Fibroblast of gingiva (primary cell): Measurements from ENCODE around the gene COPRS.
A peak's percentile ranks its signal among the peaks of the same experiment; 100 is the strongest.

Experiments
- DNase-seq: peaks from one replicate; pipeline ENCODE4 v3.0.0-alpha.2; 2011; ENCODE audit warnings: low read depth

The COPRS gene, protein sequence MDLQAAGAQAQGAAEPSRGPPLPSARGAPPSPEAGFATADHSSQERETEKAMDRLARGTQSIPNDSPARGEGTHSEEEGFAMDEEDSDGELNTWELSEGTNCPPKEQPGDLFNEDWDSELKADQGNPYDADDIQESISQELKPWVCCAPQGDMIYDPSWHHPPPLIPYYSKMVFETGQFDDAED

GRCh38 chr17:31858642-31859486, at the start of gene COPRS:
Gene COPRS, minus strand, starts transcription at chr17:31859244. Its CDS starts 45 bp downstream, at chr17:31859199.
- peak; percentile 90 for DNase-seq

DNA sequence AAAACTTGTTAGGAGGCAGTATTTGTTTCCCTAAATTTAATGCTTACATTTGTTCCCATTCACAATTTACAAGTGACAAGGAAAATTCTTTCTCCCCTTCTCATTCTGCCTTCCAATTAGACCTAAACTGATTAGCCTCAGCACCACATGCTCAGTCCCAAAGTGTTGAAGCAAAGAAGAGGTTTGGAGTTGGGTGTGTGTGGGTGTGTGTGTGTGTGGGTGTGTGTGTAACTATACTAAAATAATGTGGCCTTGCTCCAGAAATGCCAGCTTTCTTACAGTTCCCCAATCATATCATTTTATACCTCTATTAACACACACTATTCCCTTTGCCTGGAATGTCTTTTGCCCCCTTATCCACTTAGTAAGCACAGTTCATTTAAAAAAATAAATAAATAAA, 49.3 kb upstream of the COPRS start:
- no peak for DNase-seq

DNA sequence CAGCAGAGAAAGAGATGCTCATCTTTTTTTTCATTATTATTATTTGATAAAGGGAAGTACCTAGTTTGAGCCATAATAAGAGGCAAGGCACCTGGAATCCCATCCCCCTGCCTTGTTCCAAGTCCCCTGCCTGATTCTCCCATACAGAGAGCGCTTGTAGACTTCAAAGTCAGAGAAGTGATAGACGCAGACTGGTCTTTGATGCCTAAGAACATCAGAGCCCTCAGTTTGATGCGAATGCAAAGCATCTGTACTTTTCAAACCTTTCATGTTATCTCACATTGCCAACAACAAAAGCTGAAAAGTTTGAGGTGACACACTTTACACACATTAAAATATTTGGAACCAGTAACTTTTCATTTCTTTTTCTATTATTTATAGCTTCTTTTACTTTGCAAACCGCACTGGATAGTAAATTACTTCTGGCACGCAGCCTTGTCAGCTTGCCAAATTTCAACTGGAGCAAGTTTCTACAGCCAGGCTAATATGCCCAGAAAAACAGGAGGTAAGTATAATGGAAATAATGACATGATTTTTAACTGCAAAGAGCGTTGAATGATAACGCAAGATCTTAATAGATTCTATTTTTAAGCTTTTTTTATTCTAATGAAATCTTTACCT, 48.4 kb upstream of the COPRS start:
- peak; percentile 53 for DNase-seq

GRCh38 chr17:31903401-31903800, 44.4 kb upstream of the COPRS start:
- no peak for DNase-seq

DNA sequence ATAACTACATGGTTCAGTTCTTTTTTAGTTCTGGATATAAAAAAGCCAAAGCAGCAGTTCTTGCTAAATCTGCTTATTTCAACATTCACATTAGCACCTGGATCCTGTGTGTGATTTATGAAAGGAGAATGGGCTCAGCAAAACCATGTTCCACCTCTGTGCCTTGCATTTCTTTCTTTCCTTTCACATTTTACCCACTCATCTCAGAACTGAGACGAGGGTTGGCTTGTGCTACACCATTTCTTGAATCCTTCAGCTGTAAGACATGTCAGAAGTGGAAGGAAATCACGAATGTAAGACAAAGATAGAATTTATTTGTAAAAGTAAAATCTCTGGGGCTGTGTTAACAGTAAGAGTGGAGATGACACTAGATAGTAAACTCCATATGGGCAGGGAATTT, 43.6 kb upstream of the COPRS start:
- DNase-seq = no peak

GRCh38 chr17:31900877-31901276, 41.8 kb upstream of the COPRS start:
- peak; percentile 22 for DNase-seq

- DNase-seq = no peak
Observed at GRCh38 chr17:31888124-31888523, 29.1 kb upstream of the COPRS start.

DNA sequence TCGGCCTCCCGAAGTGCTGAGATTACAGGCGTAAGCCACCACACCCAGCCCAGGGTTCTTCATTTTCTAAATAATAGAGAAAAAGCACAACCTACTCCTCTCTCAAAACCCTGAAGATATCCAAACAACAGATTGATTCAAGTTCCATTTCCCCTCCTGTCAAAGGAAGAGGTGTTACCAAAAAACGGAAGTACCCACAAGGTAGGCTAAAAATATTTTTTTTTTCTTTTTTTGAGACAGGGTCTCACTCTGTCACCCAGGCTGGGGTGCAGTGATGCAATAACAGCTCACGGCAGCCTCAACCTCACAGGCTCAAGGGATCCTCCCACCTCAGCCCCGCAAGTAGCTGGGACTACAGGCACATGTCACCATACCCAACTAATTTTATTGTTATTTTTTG, 23.5 kb upstream of the COPRS start:
- DNase-seq = no peak

- DNase-seq = no peak
Observed at GRCh38 chr17:31880311-31880710, 21.3 kb upstream of the COPRS start.

GRCh38 chr17:31878703-31879073, 19.6 kb upstream of the COPRS start:
- no peak for DNase-seq

DNA sequence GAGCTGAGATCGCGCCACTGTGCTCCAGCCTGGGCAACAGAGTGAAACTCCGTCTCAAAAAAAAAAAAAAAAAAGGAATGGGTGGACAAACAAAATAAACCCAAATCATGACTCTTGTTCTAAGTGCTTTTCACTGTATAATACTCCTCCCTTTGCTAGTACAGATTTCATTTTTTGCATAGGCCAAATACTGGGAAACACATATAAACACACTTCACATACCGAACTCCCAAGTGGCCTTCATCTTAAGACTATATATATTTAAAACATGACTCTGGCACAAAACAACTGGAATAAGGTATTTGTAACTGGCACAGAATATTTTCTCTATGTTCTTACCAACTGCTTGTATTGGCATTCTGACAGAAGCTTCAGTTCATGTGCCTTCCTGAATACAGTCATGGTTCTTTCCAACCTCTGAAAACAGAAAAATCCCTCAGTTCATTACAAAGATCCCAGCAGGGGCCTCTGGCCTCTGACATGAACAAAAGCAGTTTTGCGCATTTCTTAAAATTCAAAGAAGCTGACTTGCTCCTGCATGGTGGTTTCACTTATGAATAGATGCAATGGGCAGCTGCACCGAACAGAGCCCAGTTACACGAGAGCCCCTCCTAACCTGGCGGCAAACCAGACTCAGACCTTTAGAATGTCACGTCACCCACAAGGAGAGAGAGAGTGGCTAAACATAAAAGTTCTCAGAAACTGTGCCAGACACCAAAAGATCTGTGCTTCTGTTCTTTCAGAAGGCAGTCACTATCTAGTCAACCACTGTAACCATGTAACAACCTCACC, 19.1 kb upstream of the COPRS start:
- DNase-seq = peak; percentile 64

GRCh38 chr17:31877341-31877740, 18.3 kb upstream of the COPRS start:
- no peak for DNase-seq

GRCh38 chr17:31875081-31875480, 16.0 kb upstream of the COPRS start:
- no peak for DNase-seq

DNA sequence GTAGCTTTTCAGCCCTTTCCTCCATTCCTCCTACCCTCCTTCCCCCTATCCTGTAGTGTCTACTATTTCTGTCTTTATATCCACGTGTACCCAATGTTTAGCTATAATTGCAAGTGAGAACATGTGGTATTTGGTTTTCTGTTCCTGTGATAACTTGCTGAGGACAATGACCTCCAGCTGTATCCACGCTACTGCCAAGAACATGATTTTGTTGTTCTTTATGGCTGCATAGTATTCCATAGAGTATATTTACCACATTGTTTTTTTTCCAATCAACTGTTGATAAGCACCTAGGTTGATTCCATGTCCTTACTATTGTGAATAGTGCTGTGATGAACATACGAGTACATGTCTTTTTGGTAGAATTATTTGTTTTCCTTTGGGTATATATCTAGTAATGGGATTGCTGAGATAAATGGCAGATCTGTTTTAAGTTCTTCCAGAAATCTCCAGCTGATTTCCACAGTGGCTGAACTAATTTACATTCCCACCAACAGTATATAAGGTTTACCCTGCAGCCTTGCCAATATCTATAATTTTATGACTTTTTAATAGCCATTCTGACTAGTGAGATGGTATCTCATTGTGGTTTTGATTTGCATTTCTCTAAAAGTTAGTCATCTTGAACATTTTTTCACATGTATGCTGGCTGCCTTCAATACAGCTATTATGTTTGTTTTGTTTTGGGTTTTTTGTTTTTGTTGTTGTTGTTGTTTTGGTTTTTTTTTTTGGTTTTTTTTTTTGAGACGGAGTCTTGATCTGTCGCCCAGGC, 10.9 kb upstream of the COPRS start:
- no peak for DNase-seq

GRCh38 chr17:31869031-31869430, 10.0 kb upstream of the COPRS start:
- DNase-seq = no peak

- no peak for DNase-seq
Observed at GRCh38 chr17:31859487-31860008, 504 bp upstream of the COPRS start.

GRCh38 chr17:31857920-31858641, 963 bp downstream of the COPRS start:
- no peak for DNase-seq

DNA sequence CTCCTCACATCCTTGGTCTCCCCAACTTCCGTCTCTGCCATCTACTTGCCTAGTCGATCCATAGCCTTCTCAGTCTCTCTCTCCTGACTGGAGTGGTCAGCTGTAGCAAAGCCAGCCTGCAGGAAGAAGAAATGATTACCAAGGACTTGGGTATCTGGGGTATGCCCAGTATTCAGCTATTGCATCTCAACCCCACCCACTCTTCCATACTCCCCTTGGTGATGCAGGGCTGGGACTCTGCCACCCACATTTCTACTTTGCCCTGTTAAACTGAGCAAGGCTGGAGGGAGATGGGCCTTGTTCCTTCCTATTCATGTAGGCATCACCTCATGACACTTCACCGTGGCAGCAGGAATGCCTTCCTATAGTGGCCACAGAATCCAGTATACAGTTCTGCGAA, 2.3 kb downstream of the COPRS start:
- DNase-seq = no peak

- no peak for DNase-seq
Observed at GRCh38 chr17:31854672-31855071, 4.4 kb downstream of the COPRS start.

- DNase-seq = no peak
Observed at GRCh38 chr17:31853911-31854470, 5.1 kb downstream of the COPRS start.
